WTC11 (cell line): ENCODE results near the gene DDX4. TPM values are rescaled to one million over a fixed set of nuclear protein-coding genes. Genes with fewer than 3 reads are reported as not detected.

Experiments used
- AR ChIP-seq: fragments of 250-450 bp; sonication (Bioruptor Pico); IDR thresholded peaks from 2 replicates; pipeline ENCODE4 v1.9.0; 2021; ENCODE audit warnings: mild to moderate bottlenecking
- EMX1 ChIP-seq: fragments of 250-450 bp; sonication (Bioruptor Pico); IDR thresholded peaks from 2 replicates; pipeline ENCODE4 v1.8.0; 2021; ENCODE audit warnings: mild to moderate bottlenecking
- FOXJ3 ChIP-seq: sonication (generic); formaldehyde crosslinking; IDR thresholded peaks from 2 replicates; pipeline ENCODE4 v1.9.0; 2021; ENCODE audit warnings: missing genetic modification reagents, mild to moderate bottlenecking, borderline replicate concordance
- FOXP1 ChIP-seq: sonication (generic); formaldehyde crosslinking; IDR thresholded peaks from 2 replicates; pipeline ENCODE4 v1.8.0; 2022; ENCODE audit warnings: missing genetic modification reagents, mild to moderate bottlenecking, moderate library complexity, borderline replicate concordance
- FOXP4 ChIP-seq: sonication (generic); formaldehyde crosslinking; IDR thresholded peaks from 2 replicates; pipeline ENCODE4 v1.8.0; 2022; ENCODE audit warnings: mild to moderate bottlenecking, missing genetic modification reagents
- GTF2I ChIP-seq: fragments of 250-450 bp; sonication (Bioruptor Pico); conservative IDR thresholded peaks from 2 replicates; pipeline ENCODE4 v1.4.0; 2021; ENCODE audit warnings: mild to moderate bottlenecking
- IRF2 ChIP-seq: sonication (generic); formaldehyde crosslinking; IDR thresholded peaks from 2 replicates; pipeline ENCODE4 v1.8.0; 2022; ENCODE audit warnings: low read depth, missing genetic modification reagents, borderline replicate concordance
- JAZF1 ChIP-seq: fragments of 250-450 bp; sonication (Bioruptor Pico); IDR thresholded peaks from 2 replicates; pipeline ENCODE4 v1.9.0; 2021; ENCODE audit warnings: moderate library complexity, mild to moderate bottlenecking, inconsistent platforms
- NFATC4 ChIP-seq: fragments of 250-450 bp; sonication (Bioruptor Pico); IDR thresholded peaks from 2 replicates; pipeline ENCODE4 v1.9.0; 2021; ENCODE audit warnings: mild to moderate bottlenecking
- NR3C1 ChIP-seq: sonication (generic); formaldehyde crosslinking; conservative IDR thresholded peaks from 2 replicates; pipeline ENCODE4 v1.8.1; 2023; ENCODE audit warnings: low read depth, mild to moderate bottlenecking, missing genetic modification reagents
- PREB ChIP-seq: sonication (generic); formaldehyde crosslinking; IDR thresholded peaks from 2 replicates; pipeline ENCODE4 v1.8.1; 2022; ENCODE audit warnings: mild to moderate bottlenecking, missing genetic modification reagents, moderate library complexity, borderline replicate concordance
- RELA ChIP-seq: sonication (generic); formaldehyde crosslinking; IDR thresholded peaks from 2 replicates; pipeline ENCODE4 v1.8.1; 2022; ENCODE audit warnings: missing genetic modification reagents, mild to moderate bottlenecking, borderline replicate concordance
- SOX15 ChIP-seq: fragments of 250-450 bp; sonication (Bioruptor Pico); IDR thresholded peaks from 2 replicates; pipeline ENCODE4 v1.9.0; 2021; ENCODE audit warnings: mild to moderate bottlenecking
- SP1 ChIP-seq: sonication (generic); formaldehyde crosslinking; conservative IDR thresholded peaks from 2 replicates; pipeline ENCODE4 v1.8.1; 2022; ENCODE audit warnings: missing genetic modification reagents
- STAT6 ChIP-seq: sonication (generic); formaldehyde crosslinking; conservative IDR thresholded peaks from 2 replicates; pipeline ENCODE4 v1.8.1; 2023; ENCODE audit warnings: mild to moderate bottlenecking, low read depth, missing genetic modification reagents, moderate library complexity
- TP53 ChIP-seq: sonication (generic); formaldehyde crosslinking; IDR thresholded peaks from 2 replicates; pipeline ENCODE4 v1.8.1; 2023; ENCODE audit warnings: mild to moderate bottlenecking, missing genetic modification reagents
- USF2 ChIP-seq: sonication (generic); formaldehyde crosslinking; IDR thresholded peaks from 2 replicates; pipeline ENCODE4 v1.8.1; 2023; ENCODE audit warnings: mild to moderate bottlenecking, missing genetic modification reagents, moderate library complexity
- ZBTB21 ChIP-seq: sonication (generic); formaldehyde crosslinking; IDR thresholded peaks from 2 replicates; pipeline ENCODE4 v1.8.1; 2023; ENCODE audit warnings: mild to moderate bottlenecking, missing genetic modification reagents, borderline replicate concordance
- ZNF121 ChIP-seq: sonication (generic); formaldehyde crosslinking; IDR thresholded peaks from 2 replicates; pipeline ENCODE4 v1.8.0; 2023; ENCODE audit warnings: missing genetic modification reagents
- ZNF219 ChIP-seq: sonication (generic); formaldehyde crosslinking; IDR thresholded peaks from 2 replicates; pipeline ENCODE4 v1.8.0; 2023; ENCODE audit warnings: missing genetic modification reagents, mild to moderate bottlenecking, borderline replicate concordance
- ZNF263 ChIP-seq: sonication (generic); formaldehyde crosslinking; IDR thresholded peaks from 2 replicates; pipeline ENCODE4 v1.8.1; 2022; ENCODE audit warnings: low read depth, mild to moderate bottlenecking, moderate library complexity, missing genetic modification reagents
- ZNF281 ChIP-seq: sonication (generic); formaldehyde crosslinking; IDR thresholded peaks from 2 replicates; pipeline ENCODE4 v1.8.0; 2023; ENCODE audit warnings: mild to moderate bottlenecking, missing genetic modification reagents
- ZNF416 ChIP-seq: fragments of 250-450 bp; sonication (Bioruptor Pico); IDR thresholded peaks from 2 replicates; pipeline ENCODE4 v1.9.0; 2021; ENCODE audit warnings: mild to moderate bottlenecking, inconsistent platforms
- ZNF425 ChIP-seq: fragments of 250-450 bp; sonication (Bioruptor Pico); conservative IDR thresholded peaks from 2 replicates; pipeline ENCODE4 v1.9.0; 2021; ENCODE audit warnings: mild to moderate bottlenecking
- total RNA-seq: library from RNA; stranded (reverse); gene quantifications from 3 replicates; pipeline ENCODE4 v1.2.3, GENCODE V29; 2021

The DDX4 gene
- total RNA-seq, 1 experiment from 2014 or later: not detected

- no peak for TF ChIP-seq PREB (CRISPR knock-in tag)
- TF ChIP-seq SOX15 (CRISPR knock-in tag): no peak
- no peak for TF ChIP-seq AR (CRISPR knock-in tag)
- TF ChIP-seq ZNF219 (CRISPR knock-in tag): no peak
- no peak for TF ChIP-seq ZNF416 (CRISPR knock-in tag)
- TF ChIP-seq ZBTB21 (CRISPR knock-in tag): no peak
- no peak for TF ChIP-seq IRF2
- no peak for TF ChIP-seq STAT6 (CRISPR knock-in tag)
- no peak for TF ChIP-seq JAZF1
- TF ChIP-seq EMX1 (CRISPR knock-in tag): no peak
- TF ChIP-seq ZNF263 (CRISPR knock-in tag): no peak
- TF ChIP-seq NR3C1 (CRISPR knock-in tag): no peak
- TF ChIP-seq ZNF425: no peak
- no peak for TF ChIP-seq FOXP4 (CRISPR knock-in tag)
- no peak for TF ChIP-seq ZNF281 (CRISPR knock-in tag)
- TF ChIP-seq USF2 (CRISPR knock-in tag): 0 out of 2 replicates have a peak, but pooled peaks have one; percentile 34
- TF ChIP-seq RELA (CRISPR knock-in tag): no peak
- peak; percentile 38; the same call in 1 of the 2 replicates for TF ChIP-seq ZNF121 (CRISPR knock-in tag)
- TF ChIP-seq TP53 (CRISPR knock-in tag): no peak
- TF ChIP-seq FOXJ3 (CRISPR knock-in tag): no peak
- no peak for TF ChIP-seq GTF2I
- TF ChIP-seq FOXP1: no peak
- TF ChIP-seq SP1: peak; percentile 59; the same call in 1 of the 2 replicates
- TF ChIP-seq NFATC4 (CRISPR knock-in tag): no peak
Observed at GRCh38 chr5:55712023-55712859, 25.6 kb upstream of the DDX4 start, which contains the start of gene SLC38A9 (continued).
